ENCODE data around the gene VGLL3.
"Not testable (repeated sequence)": the region's sequence is repeated elsewhere in the genome, so short reads cannot be mapped to it uniquely, and the experiment has no call there.

VGLL3 gene, protein sequence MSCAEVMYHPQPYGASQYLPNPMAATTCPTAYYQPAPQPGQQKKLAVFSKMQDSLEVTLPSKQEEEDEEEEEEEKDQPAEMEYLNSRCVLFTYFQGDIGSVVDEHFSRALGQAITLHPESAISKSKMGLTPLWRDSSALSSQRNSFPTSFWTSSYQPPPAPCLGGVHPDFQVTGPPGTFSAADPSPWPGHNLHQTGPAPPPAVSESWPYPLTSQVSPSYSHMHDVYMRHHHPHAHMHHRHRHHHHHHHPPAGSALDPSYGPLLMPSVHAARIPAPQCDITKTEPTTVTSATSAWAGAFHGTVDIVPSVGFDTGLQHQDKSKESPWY

DNA sequence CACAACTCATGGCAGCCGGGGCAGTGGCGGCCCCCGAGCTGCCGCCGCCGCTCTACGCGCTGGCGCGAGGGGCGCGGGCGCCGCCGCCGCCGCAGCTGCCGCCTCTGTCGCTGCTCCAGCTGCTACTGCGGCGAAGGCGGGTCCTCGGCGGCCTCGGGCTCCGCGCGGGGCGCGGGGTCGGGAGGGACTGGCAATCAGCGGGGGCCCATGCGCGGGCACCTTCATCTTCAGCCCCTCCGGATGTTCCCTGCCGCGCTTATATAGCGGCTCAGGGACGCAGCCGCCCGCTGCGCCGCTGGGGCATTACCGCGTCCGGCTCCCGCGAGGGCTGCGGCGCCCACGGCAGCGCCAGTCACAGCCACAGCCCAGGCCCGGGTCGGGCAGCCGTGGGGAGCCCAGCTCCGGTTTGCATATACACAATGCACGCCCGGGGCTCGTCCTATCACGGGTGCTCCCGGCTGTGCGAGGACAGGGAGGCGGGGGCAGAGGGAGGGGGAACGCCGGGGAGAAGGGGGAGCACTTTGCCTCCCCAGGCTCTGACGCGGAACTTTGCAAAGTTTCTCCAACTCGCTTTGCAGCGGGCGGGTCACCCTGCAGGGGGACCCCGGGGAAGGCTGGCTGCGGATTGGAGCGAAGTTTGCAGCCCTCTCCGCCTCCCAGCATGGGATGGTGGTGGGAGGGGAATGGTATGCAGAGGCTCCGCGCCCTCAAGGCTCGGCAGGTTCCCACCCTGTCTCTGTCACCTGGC lies at the start of gene VGLL3:
TSS of gene VGLL3 (minus strand) at position 416 of the 748 bp plus-strand sequence. CDS start at position 10, 406 bp downstream.
- DNase-seq, result no peak

DNA sequence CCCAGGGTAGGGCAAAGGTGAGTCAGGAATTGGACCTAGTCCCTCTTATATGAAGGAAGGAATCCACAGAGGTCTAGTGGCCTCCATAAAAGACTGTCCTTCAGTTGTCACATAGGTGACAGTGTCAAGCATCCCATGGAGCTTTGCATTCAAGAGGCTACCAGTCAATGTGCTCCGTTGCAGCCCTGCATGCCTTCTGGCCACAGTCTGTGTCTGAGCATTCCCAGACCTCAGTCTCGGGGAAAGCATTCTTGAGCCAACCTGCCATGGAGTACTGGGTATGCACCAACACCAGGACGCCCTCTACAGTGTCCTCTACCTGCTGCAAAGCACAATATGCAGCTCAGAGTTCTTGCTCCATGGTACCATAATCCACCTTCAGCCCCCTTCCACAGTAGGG lies 46.7 kb upstream of the VGLL3 start:
- DNase-seq, result no peak

DNA sequence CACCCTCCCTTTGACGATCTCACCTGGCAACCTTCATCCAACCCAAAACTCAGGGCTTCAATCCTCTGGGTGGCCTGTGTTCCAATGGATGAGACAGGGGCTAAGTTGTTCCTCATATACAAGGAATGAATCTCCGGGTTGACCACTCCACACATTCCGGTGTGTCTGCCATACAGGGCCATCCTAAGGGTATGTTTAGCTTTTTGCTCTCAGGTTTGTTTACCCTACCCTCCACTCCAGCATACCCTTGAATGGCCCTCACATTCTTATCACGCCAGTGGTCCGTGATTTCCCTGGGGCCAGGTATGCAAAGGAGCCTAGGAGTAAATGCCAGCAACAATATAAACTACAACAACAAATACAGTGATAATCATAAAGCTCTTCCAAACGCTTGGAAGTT lies 45.7 kb upstream of the VGLL3 start:
- no peak for DNase-seq

DNA sequence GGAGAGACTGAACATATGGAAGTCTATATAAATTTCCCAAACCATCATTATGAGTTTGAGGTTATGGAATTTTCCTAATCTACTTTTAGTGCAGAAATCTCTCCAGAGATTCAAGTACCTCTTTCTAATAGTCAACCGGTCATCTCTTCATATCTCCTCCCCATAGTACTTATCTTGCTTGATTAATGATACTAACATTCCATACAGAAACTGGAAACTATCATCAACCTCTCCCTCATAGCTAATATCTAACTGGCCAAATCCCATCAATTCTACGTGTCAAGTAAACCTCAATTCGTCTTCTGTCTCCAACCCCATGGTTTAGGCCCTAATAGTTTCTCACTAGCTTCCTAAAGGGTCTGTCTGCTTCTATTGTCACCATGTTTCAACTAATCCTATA lies 44.4 kb upstream of the VGLL3 start:
- DNase-seq, result no peak

DNA sequence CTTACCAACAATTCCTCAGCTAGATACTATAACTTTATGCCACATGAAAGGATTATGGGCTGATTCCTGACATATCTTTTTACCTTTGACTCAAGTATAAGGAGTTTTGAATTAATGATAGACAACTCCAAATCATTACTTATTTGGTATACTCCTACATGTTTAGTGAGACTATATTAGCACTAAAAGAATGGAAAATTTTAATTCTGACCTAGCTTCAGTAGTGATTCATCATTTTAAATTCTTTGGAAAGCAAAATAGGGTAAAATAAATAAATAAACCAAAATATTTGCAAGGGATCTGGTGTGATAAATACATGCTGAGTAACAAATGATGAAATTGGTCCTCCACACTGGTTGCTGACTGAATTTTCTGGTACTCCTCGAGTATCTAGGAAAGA lies 42.3 kb upstream of the VGLL3 start:
- no peak for DNase-seq

DNA sequence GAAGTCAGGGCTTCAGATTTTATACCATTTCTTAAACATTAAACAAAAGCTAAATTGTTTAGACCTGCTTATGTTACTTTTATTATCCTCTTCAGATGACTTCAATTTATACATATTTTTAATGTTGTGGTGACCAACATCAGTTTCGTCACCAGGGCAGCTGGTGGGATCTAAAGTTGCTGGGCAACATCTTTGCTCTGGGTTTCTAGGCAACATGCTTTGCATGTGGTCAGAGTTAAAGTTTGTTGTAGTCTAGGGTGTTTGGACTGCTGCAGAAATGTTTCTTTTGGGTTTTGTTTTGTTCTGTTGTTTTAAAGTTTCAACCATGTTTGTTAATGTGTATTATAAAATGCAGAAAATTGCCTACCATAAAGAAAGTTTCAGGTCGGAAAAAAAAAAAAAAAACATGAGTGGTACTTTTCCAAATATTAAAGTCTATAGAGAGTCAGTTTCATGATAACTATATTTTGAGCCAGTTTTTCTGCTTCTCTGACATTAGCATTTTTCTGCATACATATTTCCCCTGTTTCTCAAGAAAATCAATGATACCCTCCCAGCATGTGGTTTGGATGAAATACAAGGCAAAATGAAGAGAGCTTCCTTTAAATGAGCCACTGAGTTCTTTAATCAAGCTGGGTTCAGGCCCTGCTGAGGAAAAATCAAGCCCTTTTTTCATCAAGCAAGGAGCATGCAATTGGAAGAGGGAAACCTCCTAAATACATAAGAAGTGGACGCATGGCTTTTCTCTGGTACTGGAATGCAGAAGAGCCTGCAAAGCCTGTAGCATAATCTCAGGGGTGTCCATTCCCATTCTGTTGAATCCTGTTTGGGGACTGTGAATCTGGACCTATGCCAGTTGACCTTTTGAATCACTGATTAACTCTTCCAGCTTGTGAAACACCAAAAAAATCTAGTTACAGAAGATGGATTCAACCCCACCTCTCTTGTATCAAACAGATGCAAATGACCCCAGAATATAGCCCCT lies 35.0 kb upstream of the VGLL3 start:
- no peak for DNase-seq

DNA sequence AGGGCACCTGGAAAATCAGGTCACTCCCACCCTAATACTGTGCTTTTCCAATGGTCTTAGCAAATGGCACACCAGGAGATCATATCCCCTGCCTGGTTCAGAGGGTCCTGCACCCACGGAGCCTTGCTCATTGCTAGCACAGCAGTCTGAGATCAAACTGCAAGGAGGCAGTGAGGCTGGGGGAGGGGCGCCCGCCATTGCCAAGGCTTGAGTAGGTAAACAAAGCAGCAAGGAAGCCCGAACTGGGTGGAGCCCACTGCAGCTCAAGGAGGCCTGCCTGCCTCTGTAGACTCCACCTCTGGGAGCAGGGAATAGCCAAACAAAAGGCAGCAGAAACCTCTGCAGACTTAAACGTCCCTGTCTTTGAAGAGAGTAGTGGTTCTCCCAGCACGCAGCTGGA lies 26.4 kb upstream of the VGLL3 start:
- not testable (repeated sequence) for DNase-seq

DNA sequence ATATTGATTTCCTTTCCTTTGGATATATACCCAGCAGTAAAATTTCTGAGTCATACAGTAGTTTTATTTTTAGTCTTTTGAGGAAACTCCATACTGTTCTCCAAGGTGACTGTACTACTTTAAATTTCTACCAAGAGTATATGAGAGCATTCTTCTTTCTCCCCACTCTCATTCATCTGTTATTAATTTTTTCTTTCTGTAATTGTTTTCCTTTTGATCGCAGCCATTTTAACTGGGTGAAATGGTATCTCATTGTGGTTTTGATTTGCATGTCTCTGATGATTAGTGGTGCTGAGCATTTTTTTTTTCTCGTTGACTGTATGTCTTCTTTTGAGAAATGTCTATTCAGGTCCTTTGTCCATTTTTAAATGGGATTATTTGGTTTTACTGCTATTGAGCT lies 18.3 kb upstream of the VGLL3 start:
- DNase-seq, result no peak

DNA sequence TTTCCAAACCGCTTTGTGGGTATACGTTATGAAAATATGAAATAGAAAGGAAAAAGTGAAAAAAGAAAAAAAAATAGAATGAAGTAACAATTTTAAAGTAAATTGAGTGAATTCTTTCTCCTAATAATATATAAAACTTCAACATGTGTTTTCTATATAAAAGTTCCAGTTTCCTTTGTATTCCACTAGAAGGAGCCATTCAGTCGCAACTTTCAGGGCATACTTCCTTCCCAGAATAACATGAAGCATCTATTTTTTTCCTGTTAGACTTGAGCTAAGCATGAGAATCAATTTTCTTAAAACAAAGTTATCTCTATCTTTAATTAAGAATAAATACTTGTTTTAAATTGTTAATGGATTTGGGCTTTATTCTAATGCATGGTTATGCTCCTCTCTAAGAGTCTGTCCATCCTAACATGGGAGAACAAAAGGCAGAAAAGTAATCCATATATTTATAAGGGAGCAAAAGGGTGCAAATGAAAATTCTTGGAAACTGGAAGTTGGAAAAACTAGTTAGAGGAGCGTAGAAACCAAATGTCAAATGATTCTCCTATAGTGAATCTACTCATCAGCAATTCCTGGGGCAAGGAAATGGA lies 16.0 kb upstream of the VGLL3 start:
- no peak for DNase-seq

DNA sequence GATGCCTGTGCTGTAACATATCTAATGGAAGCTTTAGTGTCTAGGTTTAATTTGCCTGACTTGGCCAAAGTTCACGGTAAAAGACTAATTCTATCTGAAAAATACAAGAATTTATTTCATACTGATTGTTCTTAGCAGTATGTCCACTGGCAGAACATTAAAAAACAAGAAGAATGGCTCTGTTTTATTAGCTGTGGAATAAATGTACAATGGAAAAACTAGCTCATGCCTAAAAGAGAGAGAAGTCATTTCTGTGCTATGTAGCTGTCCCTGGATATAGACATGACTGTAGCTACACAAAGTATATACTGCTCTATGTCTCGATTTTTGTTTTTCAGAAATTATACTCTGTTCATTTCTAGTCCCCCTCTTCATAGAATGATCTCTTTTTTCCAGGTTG lies 13.9 kb upstream of the VGLL3 start:
- no peak for DNase-seq

DNA sequence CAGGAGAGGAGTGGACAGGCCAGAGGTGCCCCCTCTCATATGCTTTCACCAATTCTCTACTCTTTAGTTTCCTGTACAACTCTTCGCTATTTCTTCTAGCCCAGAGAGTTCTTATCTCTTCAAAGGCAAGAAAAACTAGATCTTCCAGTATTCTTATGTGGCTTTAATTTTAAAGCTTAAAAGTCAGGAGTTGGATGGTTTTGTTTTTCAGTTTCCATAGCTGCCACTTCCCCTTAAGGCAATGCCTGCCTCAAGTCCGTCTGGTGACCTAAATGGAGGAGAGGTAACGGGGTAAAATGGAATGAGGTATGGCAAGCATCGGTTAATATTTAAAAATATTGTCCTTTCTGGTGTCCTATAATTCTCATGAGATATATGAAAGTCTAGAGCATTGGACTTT lies 11.4 kb upstream of the VGLL3 start:
- DNase-seq, result no peak

DNA sequence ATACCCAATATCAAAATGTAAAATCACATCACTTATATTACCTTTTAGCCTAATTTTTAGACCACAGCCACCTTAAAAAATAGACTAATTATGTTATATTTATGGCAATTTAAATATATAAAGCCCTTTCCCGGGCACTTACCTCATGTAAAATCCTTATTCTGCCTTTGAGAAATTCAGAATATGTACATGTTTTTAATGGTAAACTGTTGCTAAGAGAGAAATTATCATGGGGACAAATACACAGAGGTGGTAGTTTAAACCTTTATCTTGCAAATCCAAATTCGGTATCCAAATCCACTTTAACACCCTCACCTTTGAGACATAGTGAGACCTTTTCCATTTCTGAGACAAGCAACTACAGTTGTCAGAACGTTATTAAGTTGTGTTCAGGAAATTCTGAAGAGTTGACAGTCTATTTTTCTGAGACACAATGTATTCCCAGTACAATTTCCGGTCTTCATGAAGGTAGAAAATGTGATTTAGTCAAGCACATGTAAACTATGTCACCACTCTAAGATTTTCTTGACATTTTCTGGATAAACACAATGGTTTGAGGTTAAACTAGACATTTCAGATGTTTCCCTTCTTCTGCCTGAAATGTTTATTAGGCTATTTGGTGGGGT lies 10.6 kb upstream of the VGLL3 start:
- no peak for DNase-seq

DNA sequence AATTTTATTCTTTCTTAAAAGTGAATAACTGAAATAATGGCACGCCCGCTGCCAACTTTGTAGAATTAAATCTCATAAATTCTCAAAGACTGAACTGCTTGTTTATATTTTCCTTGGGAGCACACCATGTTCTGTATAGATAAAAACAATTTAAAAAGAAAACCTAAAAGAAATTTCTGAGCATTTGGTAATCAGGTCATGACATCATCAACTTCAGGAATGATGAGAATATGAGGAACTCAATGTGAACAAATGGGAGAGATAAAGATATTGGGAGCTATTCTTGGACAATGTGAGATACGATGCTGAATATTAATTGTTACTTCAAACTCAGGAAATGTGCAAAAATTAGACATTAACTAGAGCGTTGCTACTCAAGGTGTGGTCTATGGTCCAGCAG lies 10.0 kb upstream of the VGLL3 start:
- no peak for DNase-seq

DNA sequence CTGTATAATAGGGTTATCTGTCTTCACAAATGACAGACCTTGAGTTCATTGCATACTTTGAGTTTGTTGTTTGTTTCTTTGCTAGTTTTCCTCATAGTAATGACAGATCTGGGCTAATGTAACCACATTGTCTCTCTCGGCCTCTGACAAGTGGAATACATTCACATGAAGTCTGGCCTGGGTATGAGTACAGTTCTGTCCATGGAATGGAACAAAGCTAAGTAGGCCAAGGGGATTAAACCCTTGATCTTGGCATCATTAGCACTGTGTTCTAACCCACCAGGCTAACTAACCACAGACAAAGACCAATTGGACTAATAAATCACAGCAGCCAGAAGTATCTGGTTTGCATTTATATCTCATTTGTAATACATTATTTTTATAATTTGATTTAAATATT lies 7.6 kb upstream of the VGLL3 start:
- no peak for DNase-seq

DNA sequence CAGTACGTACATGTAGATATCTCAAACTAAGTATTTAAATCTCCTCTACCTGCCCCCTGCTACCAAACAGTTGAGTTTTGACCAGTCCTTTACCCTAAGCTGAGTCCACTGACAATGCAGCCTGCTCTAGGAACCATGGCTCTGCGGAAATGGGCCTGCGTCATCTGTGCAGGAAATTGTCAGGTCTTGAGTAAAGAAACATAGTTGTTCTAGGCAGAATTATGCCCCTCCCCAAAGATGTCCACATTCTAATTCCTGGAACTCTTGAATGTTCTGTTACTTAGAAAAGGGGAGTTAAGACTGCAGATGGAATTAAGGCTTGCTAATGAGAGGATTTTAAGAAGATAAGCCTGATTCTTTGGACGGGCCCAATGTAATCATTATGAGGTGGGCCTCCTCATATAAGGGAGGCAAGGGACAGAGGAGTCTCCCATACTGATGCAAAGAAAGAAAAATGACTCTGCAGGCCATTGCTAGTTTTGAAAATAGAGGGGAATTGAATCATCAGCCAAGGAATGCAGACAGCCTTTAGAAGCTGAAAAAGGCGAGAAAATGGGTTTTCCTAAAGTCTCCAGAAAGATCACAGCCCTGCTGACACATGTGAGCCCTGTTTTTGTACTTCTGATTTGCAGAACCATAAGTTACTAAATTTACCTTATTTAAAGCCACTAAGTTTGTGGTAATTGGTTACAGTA lies 5.5 kb upstream of the VGLL3 start:
- DNase-seq, result no peak

DNA sequence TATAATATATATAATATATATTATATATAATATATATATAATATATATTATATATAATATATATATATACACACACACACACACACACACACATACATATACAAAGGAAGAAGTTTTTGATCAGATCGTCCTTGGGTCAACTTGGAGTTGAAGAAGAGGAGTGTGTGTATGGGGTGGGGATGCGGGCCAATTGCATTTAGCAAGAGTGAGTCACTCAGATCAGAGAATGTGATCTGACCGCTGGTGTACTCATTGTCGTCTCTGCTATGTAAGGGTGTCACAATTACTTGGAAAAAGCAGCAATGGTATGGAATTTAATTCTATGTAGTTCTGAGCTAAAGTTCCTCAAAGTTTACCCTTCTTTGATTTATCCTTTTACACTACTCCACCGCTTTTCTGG lies 4.6 kb upstream of the VGLL3 start:
- DNase-seq, result no peak

DNA sequence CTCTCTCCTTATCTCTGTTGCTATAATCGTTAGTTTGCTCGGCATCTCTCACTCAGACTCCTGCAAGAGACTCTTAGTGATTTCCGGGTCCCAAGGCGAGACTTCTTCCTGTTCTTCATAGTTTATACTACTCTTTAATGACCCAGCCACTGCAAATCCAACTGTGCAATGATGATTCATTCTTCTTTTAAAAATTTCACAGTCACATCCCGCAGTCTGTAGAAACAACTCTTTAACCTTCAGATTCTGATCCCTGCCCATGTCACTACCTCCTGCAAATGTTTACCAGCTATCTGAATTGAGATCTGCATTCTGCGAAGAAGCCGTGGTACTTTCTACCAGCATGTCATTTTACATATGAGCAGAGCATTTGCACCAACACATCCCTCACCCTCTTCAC lies 2.8 kb upstream of the VGLL3 start:
- DNase-seq, result no peak

DNA sequence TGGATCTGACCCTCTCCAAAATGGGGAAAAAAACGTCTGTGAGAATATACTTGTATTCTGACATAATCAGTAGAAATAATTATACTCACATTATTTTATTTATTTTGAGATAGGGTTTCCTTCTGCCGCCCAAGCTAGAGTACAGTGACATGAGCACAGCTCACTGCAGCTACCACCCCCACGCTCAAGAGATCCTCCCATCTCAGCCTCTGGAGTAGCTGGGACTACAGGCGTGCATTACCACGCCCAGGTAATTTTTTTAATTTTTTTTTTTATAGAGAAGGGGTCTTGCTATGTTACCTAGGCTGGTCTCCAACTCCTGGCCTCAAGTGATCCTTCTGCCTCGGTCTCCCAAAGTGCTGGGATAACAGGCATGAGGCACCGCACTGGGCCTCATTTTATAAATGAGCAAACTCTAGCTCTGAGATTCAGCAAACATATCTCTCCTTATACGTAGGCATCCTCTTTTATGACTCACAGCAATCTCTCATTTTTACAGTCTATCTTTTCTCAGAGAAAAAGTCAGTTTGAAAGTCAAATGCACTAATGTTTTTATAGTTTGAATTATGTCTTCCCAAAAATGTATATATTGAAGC lies 989 bp upstream of the VGLL3 start:
- DNase-seq, result no peak

DNA sequence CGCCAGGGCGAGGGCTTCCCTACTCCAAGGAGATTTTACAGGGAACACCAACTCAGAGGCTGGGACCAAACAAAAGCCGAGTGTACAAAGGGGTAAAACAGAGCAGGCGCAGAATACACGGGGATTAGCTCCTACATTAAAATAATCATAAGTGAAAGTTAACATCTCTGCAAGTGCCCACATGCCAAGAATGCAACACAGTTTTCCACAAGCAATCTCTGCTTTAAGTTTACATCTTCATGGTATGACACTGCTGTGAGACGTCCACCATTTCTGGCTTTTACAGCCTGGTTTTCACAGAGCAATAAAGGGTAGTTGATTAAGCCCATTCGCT lies 500 bp upstream of the VGLL3 start:
- DNase-seq, result no peak

DNA sequence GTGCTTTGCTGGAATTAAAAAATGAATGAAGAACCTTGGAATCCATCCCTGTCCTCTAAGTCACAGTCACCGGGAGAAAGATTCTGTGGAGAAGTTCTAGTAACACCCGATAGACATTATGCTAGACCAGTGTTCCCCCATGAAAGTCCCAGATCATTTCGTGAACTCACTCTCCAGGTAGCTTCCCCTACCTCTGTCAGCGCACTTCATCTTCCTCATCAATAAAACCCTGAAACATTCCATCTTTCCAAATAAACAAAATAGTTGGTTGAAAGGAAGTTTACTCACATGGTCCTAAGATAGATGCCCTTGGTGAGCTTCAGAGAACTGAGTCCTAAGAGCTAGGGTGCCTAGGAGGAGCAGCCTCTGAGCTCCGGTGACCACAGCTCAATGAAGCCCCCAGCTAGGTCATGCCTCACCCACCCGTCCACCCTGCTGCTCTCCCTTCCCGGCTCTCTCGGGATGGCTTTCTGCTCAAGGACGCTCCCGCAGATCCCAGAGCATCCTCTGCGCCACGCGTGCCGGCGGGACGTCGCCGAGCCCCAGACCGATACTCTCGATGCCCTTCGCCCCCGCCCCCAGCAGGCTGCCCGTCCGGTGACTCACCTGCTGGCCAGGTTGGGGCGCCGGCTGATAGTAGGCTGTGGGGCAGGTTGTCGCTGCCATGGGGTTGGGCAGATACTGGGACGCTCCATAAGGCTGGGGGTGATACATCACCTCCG lies 776 bp downstream of the VGLL3 start:
- no peak for DNase-seq

DNA sequence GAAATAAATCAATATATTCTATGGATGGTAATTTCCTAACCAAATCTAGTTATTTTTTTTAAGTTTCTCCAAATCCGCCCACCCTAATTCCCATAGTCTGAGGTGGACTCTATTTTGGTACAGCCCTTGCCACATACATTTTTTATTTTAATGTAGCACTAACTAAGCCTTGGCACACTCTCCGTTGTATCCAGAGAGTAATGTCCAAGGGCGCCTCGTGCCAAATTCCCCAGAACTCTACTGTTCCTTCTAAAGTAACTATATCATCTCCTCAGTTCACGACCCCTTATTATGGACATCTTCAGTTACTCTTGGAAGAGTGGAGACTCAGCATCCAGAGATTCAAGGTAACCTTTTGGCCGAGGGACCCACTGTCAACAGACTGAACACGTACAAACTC lies 1.3 kb downstream of the VGLL3 start:
- no peak for DNase-seq
